HepG2 (cell line): ENCODE data around the gene ATIC. TPM values are rescaled to one million over a fixed set of nuclear protein-coding genes. Genes with fewer than 3 reads are reported as not detected.

ENCODE experiments used
- BCL3 ChIP-seq: sonication (generic); formaldehyde crosslinking; IDR thresholded peaks from 2 replicates; pipeline ENCODE4 v1.5.1; 2020; ENCODE audit warnings: mild to moderate bottlenecking, missing genetic modification reagents, moderate library complexity
- DZIP1 ChIP-seq: sonication (generic); formaldehyde crosslinking; IDR thresholded peaks from 2 replicates; pipeline ENCODE4 v1.5.0; 2020; ENCODE audit warnings: mild to moderate bottlenecking, missing genetic modification reagents
- FOXO1 ChIP-seq: sonication (generic); formaldehyde crosslinking; IDR thresholded peaks from 2 replicates; pipeline ENCODE4 v1.4.0; 2020; ENCODE audit warnings: missing genetic modification reagents
- PATZ1 ChIP-seq: sonication (generic); formaldehyde crosslinking; IDR thresholded peaks from 2 replicates; pipeline ENCODE4 v1.4.0; 2020; ENCODE audit warnings: missing genetic modification reagents
- PHF20 ChIP-seq: sonication (generic); formaldehyde crosslinking; IDR thresholded peaks from 2 replicates; pipeline ENCODE4 v1.5.0; 2020; ENCODE audit warnings: mild to moderate bottlenecking, missing genetic modification reagents
- RFX3 ChIP-seq: IDR thresholded peaks from 2 replicates; pipeline ENCODE4 v1.6.1; 2016; ENCODE audit warnings: missing biosample characterization, missing genetic modification reagents
- TCF7 ChIP-seq: sonication (generic); IDR thresholded peaks from 2 replicates; pipeline ENCODE4 v1.6.1; 2016; ENCODE audit warnings: antibody characterized with exemption, low read depth
- ZBTB26 ChIP-seq: IDR thresholded peaks from 2 replicates; pipeline ENCODE4 v1.6.1; 2016; ENCODE audit warnings: missing compliant biosample characterization, missing genetic modification reagents, borderline replicate concordance
- ZBTB43 ChIP-seq: sonication (generic); formaldehyde crosslinking; conservative IDR thresholded peaks from 2 replicates; pipeline ENCODE4 v1.4.0; 2020; ENCODE audit warnings: missing genetic modification reagents
- ZNF616 ChIP-seq: sonication (generic); formaldehyde crosslinking; IDR thresholded peaks from 2 replicates; pipeline ENCODE4 v1.5.0; 2020; ENCODE audit warnings: low read depth, mild to moderate bottlenecking, missing genetic modification reagents
- ZNF878 ChIP-seq: sonication (generic); formaldehyde crosslinking; IDR thresholded peaks from 2 replicates; pipeline ENCODE4 v1.8.1; 2023; ENCODE audit warnings: mild to moderate bottlenecking, missing genetic modification reagents, moderate library complexity
- polyA plus RNA-seq, 8 experiments: library from polyadenylated mRNA; depleted of rRNA in 3 of 8; stranded (reverse) in 7 of 8; unstranded in 1 of 8; fragments of >200 nt; fragmentation: Illumina TruSeq in 4 of 8; extraction: Trizol in 4 of 8; gene quantifications; 2 replicates each; pipeline versions ENCODE4 v1.2.1 to v1.2.3, GENCODE V29; 2011 to 2016; ENCODE audit warnings: low read depth in 4 of 8, missing spikeins in 1 of 8, mixed read lengths in 1 of 8; ENCODE audit not compliant: insufficient read depth in 1 of 8
- total RNA-seq, 5 experiments: library from RNA; depleted of rRNA; stranded (reverse); fragments of >200 nt; fragmentation: Illumina TruSeq; extraction: Trizol; gene quantifications; 2 replicates each; pipeline ENCODE4 v1.2.3, GENCODE V29; 2016; ENCODE audit warnings: low read depth in 1 of 5

ATIC gene
- total and polyA plus RNA-seq, 2 of the 13 experiments (the other 11 are each of a cell fraction or from before 2014, with no cell fraction given): 89.8 to 146 TPM

GRCh38 chr2:215311625-215312396, at the start of gene ATIC (continued):
- TF ChIP-seq RFX3 (CRISPR knock-in tag) (no peak), PHF20 (CRISPR knock-in tag) (peak; percentile 84), BCL3 (CRISPR knock-in tag) (peak; percentile 100), TCF7 (no peak), ZNF878 (CRISPR knock-in tag) (peak; percentile 95; the same call in 1 of the 2 replicates), DZIP1 (CRISPR knock-in tag) (peak; percentile 68; the same call in 1 of the 2 replicates), PATZ1 (peak; percentile 49; the same call in 1 of the 2 replicates), ZBTB26 (peak; percentile 49; the same call in 1 of the 2 replicates), FOXO1 (CRISPR knock-in tag) (peak; percentile 91), ZNF616 (CRISPR knock-in tag) (peak; percentile 96), ZBTB43 (CRISPR knock-in tag) (peak; percentile 96)
